CD8-positive, alpha-beta memory T cell (primary cell): Measurements from ENCODE around the gene PPM1L. TPM values are rescaled to one million over a fixed set of nuclear protein-coding genes. Genes with fewer than 3 reads are reported as not detected.

Source experiments
- CTCF ChIA-PET: fragments of 350-600 bp; sonication (Branson Sonifier 250); formaldehyde crosslinking; loops from one replicate; lab custom pipeline; 2021; ENCODE audit warnings: antibody characterized with exemption; lab: Charles Lee
- POLR2A ChIA-PET: fragments of 350-600 bp; sonication (Branson Sonifier 250); formaldehyde crosslinking; loops from one replicate; lab custom pipeline; 2021; ENCODE audit warnings: antibody characterized with exemption; lab: Charles Lee
- DNase-seq, 5 donors: peaks; one replicate each; pipeline versions ENCODE4 v3.0.0 to v3.0.0-alpha.2; 2020 to 2022; ENCODE audit warnings: mixed read lengths in 1 of 5
- H3K27ac ChIP-seq: one replicate; pipeline ENCODE4 v1.7.0; 2013; ENCODE audit warnings: low read depth, mild to moderate bottlenecking, low read length, moderate library complexity
- H3K27me3 ChIP-seq: 2 replicates; pipeline ENCODE4 v1.7.0; 2013; ENCODE audit warnings: low read length, mild to moderate bottlenecking; ENCODE audit not compliant: insufficient read depth, poor library complexity, severe bottlenecking
- H3K36me3 ChIP-seq: 2 replicates; pipeline ENCODE4 v1.7.0; 2013; ENCODE audit warnings: mild to moderate bottlenecking, low read length, moderate library complexity; ENCODE audit not compliant: insufficient read depth
- H3K4me1 ChIP-seq: 2 replicates; pipeline ENCODE4 v1.7.0; 2013; ENCODE audit warnings: mild to moderate bottlenecking, low read length, moderate library complexity; ENCODE audit not compliant: insufficient read depth
- H3K4me3 ChIP-seq: 2 replicates; pipeline ENCODE4 v1.7.0; 2013; ENCODE audit warnings: mild to moderate bottlenecking, low read length
- H3K9me3 ChIP-seq: 2 replicates; pipeline ENCODE4 v1.7.0; 2013; ENCODE audit warnings: mild to moderate bottlenecking, low read length
- H3K27ac Mint-ChIP-seq, 8 donors: one replicate each; pipeline ENCODE4 v1.8.0; 2020 to 2021; ENCODE audit warnings: mixed read lengths in 8 of 8, mild to moderate bottlenecking in 6 of 8, inconsistent platforms in 3 of 8, moderate library complexity in 3 of 8
- H3K27me3 Mint-ChIP-seq, 2 donors: one replicate each; pipeline ENCODE4 v1.8.0; 2020 to 2021; ENCODE audit warnings: mixed read lengths in 2 of 2, mild to moderate bottlenecking in 1 of 2, moderate library complexity in 1 of 2
- H3K36me3 Mint-ChIP-seq, 3 donors: one replicate each; pipeline ENCODE4 v1.8.0; 2020 to 2021; ENCODE audit warnings: mixed read lengths in 3 of 3, inconsistent platforms in 1 of 3, mild to moderate bottlenecking in 1 of 3
- H3K4me1 Mint-ChIP-seq, 3 donors: one replicate each; pipeline ENCODE4 v1.8.0; 2020 to 2021; ENCODE audit warnings: mixed read lengths in 3 of 3, inconsistent platforms in 1 of 3, mild to moderate bottlenecking in 1 of 3
- H3K4me3 Mint-ChIP-seq, 7 donors: one replicate each; pipeline ENCODE4 v1.8.0; 2020 to 2021; ENCODE audit warnings: mixed read lengths in 7 of 7, mild to moderate bottlenecking in 6 of 7, moderate library complexity in 4 of 7, inconsistent platforms in 2 of 7
- H3K9me3 Mint-ChIP-seq, 5 donors: one replicate each; pipeline ENCODE4 v1.8.0; 2020 to 2022; ENCODE audit warnings: mixed read lengths in 5 of 5, mild to moderate bottlenecking in 3 of 5, moderate library complexity in 2 of 5, inconsistent platforms in 1 of 5
- polyA plus RNA-seq: library from polyadenylated mRNA; unstranded; fragments of 300-500 nt; fragmentation: Illumina TruSeq; gene quantifications from one replicate; pipeline ENCODE4 v1.2.3, GENCODE V29; 2021
- total RNA-seq, 2 experiments: library from RNA; stranded (reverse); gene quantifications; one replicate each; pipeline ENCODE4 v1.2.3, GENCODE V29; 2021

The PPM1L gene
- total and polyA plus RNA-seq, 3 experiments from 2014 or later: 1.3 to 4.4 (median 3.8) TPM

DNA sequence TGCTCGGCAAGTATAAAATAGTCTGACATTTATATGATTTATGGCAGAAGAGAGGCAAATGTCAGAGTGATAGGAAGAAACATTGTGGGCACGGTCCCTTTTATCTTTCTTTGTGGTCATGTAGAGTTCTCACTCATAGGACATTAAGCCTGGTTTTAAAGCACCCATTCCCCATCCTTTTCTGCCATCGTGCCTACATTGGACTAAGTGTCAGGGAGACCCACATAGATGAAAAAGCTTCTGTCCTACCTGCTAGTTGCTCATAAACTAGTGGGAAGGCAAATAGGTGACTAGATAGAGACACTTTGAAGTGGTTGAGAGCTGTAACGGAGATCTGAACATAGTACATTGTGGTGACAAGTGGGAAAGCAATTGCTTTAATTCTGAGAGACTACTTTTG is 193.4 kb downstream of the PPM1L start:
- ChIA-PET CTCF (interaction anchor here (1.4 kb wide), 1 partner anchor 9 kb away, joined by 3 read pairs; no protein-coding TSS in a partner anchor), POLR2A (no interaction called here)
- Histone ChIP-seq H3K4me3 (no peak overlapping the region), H3K9me3 (no peaks in the 10 kb centered on the region), H3K36me3 (no peaks in the 10 kb centered on the region), H3K27me3 (no peaks in the 10 kb centered on the region), H3K27ac (no peak overlapping the region), H3K4me1 (peaks cover 10% of the 10 kb centered on the region)
- DNase-seq: peak in 1 of 5 donors; percentile 23
- H3K4me1 Mint-ChIP-seq: peaks cover 6 to 11% (median 8%) of the 10 kb centered on the region in 3 donors
- no peaks in the 10 kb centered on the region for H3K9me3 Mint-ChIP-seq
- H3K4me3 Mint-ChIP-seq: no peak overlapping the region
- no peak overlapping the region for H3K27ac Mint-ChIP-seq
- no peaks in the 10 kb centered on the region for H3K36me3 Mint-ChIP-seq
- H3K27me3 Mint-ChIP-seq: no peaks in the 10 kb centered on the region

DNA sequence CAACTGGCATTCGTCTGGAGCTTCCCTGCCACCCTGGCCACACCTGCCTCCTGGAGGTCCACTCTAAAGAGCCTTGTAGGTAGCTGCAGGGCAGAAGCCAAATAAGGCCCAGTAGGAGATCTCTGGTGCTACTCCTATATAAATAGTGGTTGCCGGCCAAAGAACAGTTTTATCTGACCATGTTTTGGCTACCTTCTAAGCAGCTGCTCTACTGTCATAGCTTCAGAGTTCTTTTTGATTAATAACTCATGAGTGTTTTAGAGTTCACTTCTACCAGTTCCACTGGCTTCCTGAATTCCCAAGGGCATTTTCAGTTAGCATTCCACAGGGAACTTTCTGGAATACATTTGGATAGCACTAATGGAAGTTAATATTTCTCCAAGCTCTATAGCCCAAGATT is 194.5 kb downstream of the PPM1L start:
- no peak overlapping the region for H3K27ac ChIP-seq
- DNase-seq: no peak
- H3K36me3 Mint-ChIP-seq: no peaks in the 10 kb centered on the region
- H3K4me3 Mint-ChIP-seq: no peak overlapping the region
- H3K4me3 ChIP-seq: no peak overlapping the region
- peaks cover 10% of the 10 kb centered on the region for H3K4me1 ChIP-seq
- H3K27me3 ChIP-seq: no peaks in the 10 kb centered on the region
- no peaks in the 10 kb centered on the region for H3K9me3 ChIP-seq
- H3K27me3 Mint-ChIP-seq: no peaks in the 10 kb centered on the region
- CTCF ChIA-PET: interaction anchor here (1.4 kb wide), 1 partner anchor 10 kb away, joined by 3 read pairs; no protein-coding TSS in a partner anchor
- POLR2A ChIA-PET: no interaction called here
- no peaks in the 10 kb centered on the region for H3K36me3 ChIP-seq
- H3K27ac Mint-ChIP-seq: no peak overlapping the region
- H3K9me3 Mint-ChIP-seq: no peaks in the 10 kb centered on the region
- H3K4me1 Mint-ChIP-seq: peaks cover 6 to 11% (median 8%) of the 10 kb centered on the region in 3 donors

DNA sequence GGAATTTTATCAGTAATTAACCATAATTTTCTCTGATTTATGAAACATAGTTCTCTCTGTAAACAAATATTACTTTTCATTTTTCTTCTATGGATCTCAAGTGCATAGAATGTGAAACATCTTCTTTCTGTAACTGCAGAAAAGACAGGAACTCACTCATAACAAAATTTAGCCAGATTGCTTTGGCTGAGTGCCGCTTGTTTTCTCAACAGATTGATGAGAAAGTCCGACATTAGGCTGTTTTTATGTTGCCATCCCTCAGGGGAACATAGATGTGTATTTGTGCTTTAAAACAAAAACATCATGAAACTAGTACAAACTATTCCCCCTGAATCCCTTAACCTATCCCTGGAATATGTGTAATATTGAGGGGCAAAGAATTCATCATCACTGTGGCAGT is 194.9 kb downstream of the PPM1L start:
- Histone ChIP-seq H3K4me1 (peaks cover 10% of the 10 kb centered on the region), H3K4me3 (no peak overlapping the region), H3K27ac (no peak overlapping the region), H3K9me3 (no peaks in the 10 kb centered on the region), H3K27me3 (no peaks in the 10 kb centered on the region), H3K36me3 (no peaks in the 10 kb centered on the region)
- no peak for DNase-seq
- Mint-ChIP-seq H3K4me1 (peaks cover 6 to 11% (median 8%) of the 10 kb centered on the region in 3 donors), H3K4me3 (no peak overlapping the region), H3K36me3 (no peaks in the 10 kb centered on the region), H3K9me3 (no peaks in the 10 kb centered on the region), H3K27ac (no peak overlapping the region), H3K27me3 (no peaks in the 10 kb centered on the region)
- POLR2A ChIA-PET: no interaction called here
- CTCF ChIA-PET: no interaction called here

- Histone ChIP-seq H3K36me3 (no peaks in the 10 kb centered on the region), H3K9me3 (no peaks in the 10 kb centered on the region), H3K27ac (no peak overlapping the region), H3K4me1 (peaks cover 10% of the 10 kb centered on the region), H3K4me3 (no peak overlapping the region), H3K27me3 (no peaks in the 10 kb centered on the region)
- no peak overlapping the region for H3K4me3 Mint-ChIP-seq
- DNase-seq: no peak
- peaks cover 6 to 11% (median 8%) of the 10 kb centered on the region in 3 donors for H3K4me1 Mint-ChIP-seq
- ChIA-PET CTCF (no interaction called here), POLR2A (no interaction called here)
- H3K27ac Mint-ChIP-seq: no peak overlapping the region
- no peaks in the 10 kb centered on the region for H3K9me3 Mint-ChIP-seq
- H3K36me3 Mint-ChIP-seq: peaks cover 0 to 6% (median 0%) of the 10 kb centered on the region in 3 donors
- H3K27me3 Mint-ChIP-seq: no peaks in the 10 kb centered on the region
Measured at GRCh38 chr3:160951642-160952487, 195.8 kb downstream of the PPM1L start.

GRCh38 chr3:160953686-160954085 is 197.7 kb downstream of the PPM1L start:
- H3K4me3 ChIP-seq: no peak overlapping the region
- no peaks in the 10 kb centered on the region for H3K27me3 ChIP-seq
- Mint-ChIP-seq H3K36me3 (peaks cover 0 to 6% (median 0%) of the 10 kb centered on the region in 3 donors), H3K27me3 (peaks cover 5 to 6% of the 10 kb centered on the region in 2 donors), H3K9me3 (no peaks in the 10 kb centered on the region), H3K4me1 (peaks cover 6 to 11% (median 8%) of the 10 kb centered on the region in 3 donors), H3K4me3 (no peak overlapping the region), H3K27ac (no peak overlapping the region)
- ChIA-PET CTCF (no interaction called here), POLR2A (no interaction called here)
- H3K9me3 ChIP-seq: no peaks in the 10 kb centered on the region
- peaks cover 10% of the 10 kb centered on the region for H3K4me1 ChIP-seq
- no peak for DNase-seq
- H3K36me3 ChIP-seq: no peaks in the 10 kb centered on the region
- no peak overlapping the region for H3K27ac ChIP-seq

GRCh38 chr3:160956785-160957184 is 200.8 kb downstream of the PPM1L start:
- no peaks in the 10 kb centered on the region for H3K4me1 Mint-ChIP-seq
- DNase-seq: no peak
- H3K4me3 Mint-ChIP-seq: no peak overlapping the region
- H3K9me3 Mint-ChIP-seq: no peaks in the 10 kb centered on the region
- ChIA-PET CTCF (interaction anchor here (1.5 kb wide), 1 partner anchor 15 kb away, joined by 3 read pairs; no protein-coding TSS in a partner anchor), POLR2A (no interaction called here)
- H3K9me3 ChIP-seq: no peaks in the 10 kb centered on the region
- H3K27me3 Mint-ChIP-seq: peaks cover 5 to 6% of the 10 kb centered on the region in 2 donors
- H3K27me3 ChIP-seq: no peaks in the 10 kb centered on the region
- H3K27ac ChIP-seq: no peak overlapping the region
- no peak overlapping the region for H3K4me3 ChIP-seq
- no peaks in the 10 kb centered on the region for H3K4me1 ChIP-seq
- H3K27ac Mint-ChIP-seq: no peak overlapping the region
- peaks cover 0 to 6% (median 0%) of the 10 kb centered on the region in 3 donors for H3K36me3 Mint-ChIP-seq
- H3K36me3 ChIP-seq: no peaks in the 10 kb centered on the region

DNA sequence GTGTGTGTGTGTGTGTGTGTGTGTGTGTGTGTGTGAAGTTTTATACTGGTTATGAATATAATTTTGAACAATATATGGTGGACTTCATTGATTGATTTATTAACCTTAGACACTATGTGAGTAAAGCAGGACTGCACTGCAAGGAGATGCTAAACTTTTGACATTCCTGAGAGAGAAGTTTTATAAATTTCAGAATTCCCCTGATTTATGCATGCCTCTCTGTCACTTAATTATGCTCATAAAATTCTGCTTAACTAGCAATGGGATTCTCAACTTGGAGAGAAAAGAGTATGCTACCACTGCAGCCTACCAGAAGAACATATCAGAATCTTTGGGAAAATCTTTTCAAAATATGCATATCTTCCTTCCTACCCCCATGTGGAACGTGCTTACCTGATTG is 204.5 kb downstream of the PPM1L start:
- no peak for DNase-seq
- H3K27me3 Mint-ChIP-seq: peaks cover 5 to 6% of the 10 kb centered on the region in 2 donors
- CTCF ChIA-PET: no interaction called here
- H3K36me3 Mint-ChIP-seq: peaks cover 0 to 10% (median 1%) of the 10 kb centered on the region in 3 donors
- H3K36me3 ChIP-seq: no peaks in the 10 kb centered on the region
- H3K4me1 Mint-ChIP-seq: no peaks in the 10 kb centered on the region
- no peaks in the 10 kb centered on the region for H3K9me3 ChIP-seq
- H3K9me3 Mint-ChIP-seq: no peaks in the 10 kb centered on the region
- POLR2A ChIA-PET: no interaction called here
- no peak overlapping the region for H3K4me3 ChIP-seq
- H3K4me3 Mint-ChIP-seq: no peak overlapping the region
- no peaks in the 10 kb centered on the region for H3K27me3 ChIP-seq
- H3K4me1 ChIP-seq: no peaks in the 10 kb centered on the region
- no peak overlapping the region for H3K27ac Mint-ChIP-seq
- no peak overlapping the region for H3K27ac ChIP-seq

- H3K27ac ChIP-seq: no peak overlapping the region
- H3K4me1 ChIP-seq: no peaks in the 10 kb centered on the region
- no peak for DNase-seq
- no peaks in the 10 kb centered on the region for H3K9me3 ChIP-seq
- Mint-ChIP-seq H3K9me3 (no peaks in the 10 kb centered on the region), H3K36me3 (peaks cover 0 to 7% (median 1%) of the 10 kb centered on the region in 3 donors), H3K27ac (no peak overlapping the region), H3K4me1 (no peaks in the 10 kb centered on the region), H3K27me3 (no peaks in the 10 kb centered on the region), H3K4me3 (no peak overlapping the region)
- CTCF ChIA-PET: no interaction called here
- H3K4me3 ChIP-seq: no peak overlapping the region
- H3K36me3 ChIP-seq: no peaks in the 10 kb centered on the region
- no peaks in the 10 kb centered on the region for H3K27me3 ChIP-seq
- POLR2A ChIA-PET: no interaction called here
Measured at GRCh38 chr3:160963949-160964348, 207.9 kb downstream of the PPM1L start.
